ENCODE measurements around the gene HEMK1. TPM values are rescaled to one million over a fixed set of nuclear protein-coding genes. Genes with fewer than 3 reads are reported as not detected.

The HEMK1 gene, protein sequence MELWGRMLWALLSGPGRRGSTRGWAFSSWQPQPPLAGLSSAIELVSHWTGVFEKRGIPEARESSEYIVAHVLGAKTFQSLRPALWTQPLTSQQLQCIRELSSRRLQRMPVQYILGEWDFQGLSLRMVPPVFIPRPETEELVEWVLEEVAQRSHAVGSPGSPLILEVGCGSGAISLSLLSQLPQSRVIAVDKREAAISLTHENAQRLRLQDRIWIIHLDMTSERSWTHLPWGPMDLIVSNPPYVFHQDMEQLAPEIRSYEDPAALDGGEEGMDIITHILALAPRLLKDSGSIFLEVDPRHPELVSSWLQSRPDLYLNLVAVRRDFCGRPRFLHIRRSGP
- 10 to 100 TPM in 1 of 3 donors, 1 to 10 TPM in 2; 6.1 to 10.7 (median 9.2) TPM for total RNA-seq

DNA sequence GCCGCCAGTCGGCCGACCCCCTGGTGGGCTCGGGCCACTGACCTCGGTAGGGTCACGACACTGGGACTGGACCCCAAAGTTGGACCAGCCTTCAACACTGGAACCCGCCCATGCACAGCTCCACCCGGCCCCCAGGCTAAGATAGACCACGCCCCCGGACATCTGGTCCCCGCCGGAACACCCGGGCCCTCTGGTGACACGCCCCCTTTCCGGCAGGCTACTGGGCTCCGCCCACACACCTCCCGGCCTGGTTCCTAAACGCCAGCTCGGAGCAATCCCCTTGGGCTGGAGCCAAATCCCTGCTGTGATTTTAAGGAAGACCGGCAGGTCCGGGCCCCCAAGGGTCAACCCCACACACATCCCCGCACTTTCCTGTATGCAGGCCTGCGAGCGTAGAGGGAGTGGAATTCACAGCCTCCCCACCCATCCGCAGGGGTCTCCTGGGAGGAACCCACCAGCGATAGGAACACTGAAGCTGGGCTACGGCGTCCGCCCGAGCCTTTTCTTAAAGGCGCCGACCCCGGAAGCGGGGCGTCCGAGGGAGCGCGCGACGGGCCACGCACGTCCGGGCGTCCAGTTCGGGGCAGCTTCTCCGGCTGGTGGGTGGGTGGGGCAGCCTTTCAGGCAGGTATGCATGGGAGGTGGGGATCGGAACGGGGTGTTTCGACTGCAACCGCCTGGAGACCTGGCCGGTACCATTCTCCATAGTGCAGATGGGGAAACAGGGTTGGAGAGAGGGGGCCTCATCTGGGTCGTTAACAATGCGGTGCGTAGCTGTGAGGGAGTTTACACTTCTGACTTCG lies at the start of gene HEMK1:
HEMK1 (plus strand) TSS at position 576 of the 803 bp plus-strand sequence. CDS start 1,583 bp downstream, outside the sequence.
- H3K4me1 ChIP-seq = no peaks in the 10 kb centered on the region
- intact Hi-C loops (cut with DNase I; ENCODE audit: low total_unique reads) = no loop called here

DNA sequence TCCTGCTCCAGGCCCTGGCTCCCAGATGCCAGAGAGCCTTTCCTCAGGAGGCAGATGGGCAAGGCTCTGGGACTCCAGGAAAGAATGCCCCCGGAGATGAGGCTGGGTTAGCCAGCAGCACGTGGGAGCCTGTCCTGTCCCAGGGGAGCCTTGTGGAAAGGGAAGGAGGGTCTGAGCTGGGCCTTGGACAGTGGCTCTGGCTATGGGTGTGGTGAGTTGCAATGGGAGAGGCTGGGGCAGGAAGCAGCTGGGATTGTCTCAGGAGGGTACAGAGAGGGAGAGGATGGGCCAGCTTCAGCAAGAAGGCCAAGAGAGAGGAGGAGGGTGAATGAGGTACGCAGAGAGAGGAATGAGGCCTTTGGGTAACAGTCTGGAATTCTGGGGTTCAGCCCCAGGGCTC lies 48.5 kb upstream of the HEMK1 start:
- H3K9me3 ChIP-seq = no peaks in the 10 kb centered on the region
- intact Hi-C loops (cut with DNase I; ENCODE audit: low total_unique reads) = loop anchor here (10.0 kb wide), 1 partner anchor 86 kb away; no protein-coding TSS in a partner anchor
- no peaks in the 10 kb centered on the region for H3K36me3 ChIP-seq
- TF ChIP-seq, protein P1, sequence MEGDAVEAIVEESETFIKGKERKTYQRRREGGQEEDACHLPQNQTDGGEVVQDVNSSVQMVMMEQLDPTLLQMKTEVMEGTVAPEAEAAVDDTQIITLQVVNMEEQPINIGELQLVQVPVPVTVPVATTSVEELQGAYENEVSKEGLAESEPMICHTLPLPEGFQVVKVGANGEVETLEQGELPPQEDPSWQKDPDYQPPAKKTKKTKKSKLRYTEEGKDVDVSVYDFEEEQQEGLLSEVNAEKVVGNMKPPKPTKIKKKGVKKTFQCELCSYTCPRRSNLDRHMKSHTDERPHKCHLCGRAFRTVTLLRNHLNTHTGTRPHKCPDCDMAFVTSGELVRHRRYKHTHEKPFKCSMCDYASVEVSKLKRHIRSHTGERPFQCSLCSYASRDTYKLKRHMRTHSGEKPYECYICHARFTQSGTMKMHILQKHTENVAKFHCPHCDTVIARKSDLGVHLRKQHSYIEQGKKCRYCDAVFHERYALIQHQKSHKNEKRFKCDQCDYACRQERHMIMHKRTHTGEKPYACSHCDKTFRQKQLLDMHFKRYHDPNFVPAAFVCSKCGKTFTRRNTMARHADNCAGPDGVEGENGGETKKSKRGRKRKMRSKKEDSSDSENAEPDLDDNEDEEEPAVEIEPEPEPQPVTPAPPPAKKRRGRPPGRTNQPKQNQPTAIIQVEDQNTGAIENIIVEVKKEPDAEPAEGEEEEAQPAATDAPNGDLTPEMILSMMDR (IDR thresholded peaks at IDR 0.05) = no peak
- TF ChIP-seq POLR2AphosphoS5 (IDR thresholded peaks at IDR 0.05) (no peak), POLR2A (IDR thresholded peaks at IDR 0.05) (no peak)
- H3K27ac ChIP-seq = no peak overlapping the region
- no peak overlapping the region for H3K4me3 ChIP-seq
- DNase-seq (ENCODE audit: low spot score in 2 of 2) = no peak
- H3K27me3 ChIP-seq = no peaks in the 10 kb centered on the region
- peaks cover 0 to 6% of the 10 kb centered on the region in 2 donors for H3K4me1 ChIP-seq

More for the DNA sequence above, at the start of gene HEMK1:
- peak; percentile 92 to 93 (median 92) for TF ChIP-seq POLR2AphosphoS5 (IDR thresholded peaks at IDR 0.05)
- peak; percentile 60 for TF ChIP-seq POLR2A (IDR thresholded peaks at IDR 0.05)
- TF ChIP-seq, protein P1 (IDR thresholded peaks at IDR 0.05) = peak in 2 of 3 donors; percentile 7
- Histone ChIP-seq H3K9me3 (no peaks in the 10 kb centered on the region), H3K27me3 (no peaks in the 10 kb centered on the region), H3K4me3 (peak within 1 kb of the TSS; percentile 57 to 84 (median 75)), H3K36me3 (no peaks in the 10 kb centered on the region), H3K27ac (peak within 1 kb of the TSS; percentile 88)
- peak; percentile 97 to 98 for DNase-seq (ENCODE audit: low spot score in 2 of 2)

DNA sequence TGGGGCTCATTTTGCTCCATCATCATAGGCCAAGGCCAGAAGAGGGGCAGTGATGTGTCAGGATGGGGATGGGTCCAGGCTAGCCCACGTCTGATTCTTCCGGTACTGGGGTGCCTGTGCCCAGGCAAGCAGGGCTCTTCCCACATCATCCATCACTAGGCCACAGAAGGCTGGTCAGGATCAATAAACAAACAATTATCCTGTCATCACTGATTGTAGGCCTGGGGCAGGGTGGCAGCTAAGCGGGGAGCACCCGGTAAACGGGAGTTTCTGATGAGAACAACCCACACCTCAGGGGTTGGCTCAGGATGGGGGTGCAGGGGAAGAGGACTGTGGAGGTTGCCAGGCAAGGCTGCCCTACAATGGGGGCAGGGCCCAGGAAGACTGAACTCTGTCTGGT lies 47.8 kb upstream of the HEMK1 start:
- intact Hi-C loops (cut with DNase I; ENCODE audit: low total_unique reads) = loop anchor here (10.0 kb wide), 1 partner anchor 87 kb away; no protein-coding TSS in a partner anchor
- Histone ChIP-seq H3K27me3 (no peaks in the 10 kb centered on the region), H3K27ac (no peak overlapping the region), H3K4me3 (no peak overlapping the region), H3K36me3 (no peaks in the 10 kb centered on the region), H3K4me1 (no peaks in the 10 kb centered on the region), H3K9me3 (no peaks in the 10 kb centered on the region)
- TF ChIP-seq POLR2AphosphoS5 (IDR thresholded peaks at IDR 0.05) (no peak), POLR2A (IDR thresholded peaks at IDR 0.05) (no peak)
- TF ChIP-seq, protein P1 (IDR thresholded peaks at IDR 0.05) = no peak
- DNase-seq (ENCODE audit: low spot score in 2 of 2) = no peak

DNA sequence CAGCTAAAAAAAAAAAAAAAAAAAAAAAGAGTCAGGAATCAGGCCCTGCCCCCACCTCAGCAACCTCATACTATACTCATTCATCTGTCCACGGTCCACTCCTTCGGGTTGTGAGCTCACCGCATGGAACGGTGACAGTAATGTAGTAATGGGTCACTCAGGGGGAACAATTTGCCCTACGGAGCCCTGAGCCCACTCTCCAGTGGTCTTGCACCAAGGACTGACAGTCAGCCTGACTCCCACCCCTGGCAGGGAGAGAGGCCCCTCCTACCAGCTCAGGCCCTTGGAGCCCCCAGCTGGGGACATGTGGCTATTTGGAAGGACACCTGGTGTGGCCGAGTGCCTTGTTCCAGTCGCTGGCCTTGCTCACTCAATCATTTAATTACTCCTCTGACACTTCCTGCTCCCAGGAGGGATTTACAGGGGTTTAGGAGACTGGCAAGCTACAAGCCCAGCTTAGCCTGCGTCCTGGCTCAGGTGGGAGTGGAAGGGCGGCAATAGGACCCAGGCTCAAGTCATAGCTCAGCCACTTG lies 46.0 kb upstream of the HEMK1 start:
- Histone ChIP-seq H3K9me3 (no peaks in the 10 kb centered on the region), H3K4me1 (no peaks in the 10 kb centered on the region), H3K27ac (no peak overlapping the region), H3K4me3 (no peak overlapping the region), H3K36me3 (no peaks in the 10 kb centered on the region), H3K27me3 (no peaks in the 10 kb centered on the region)
- intact Hi-C loops (cut with DNase I; ENCODE audit: low total_unique reads) = loop anchor here (10.0 kb wide), 1 partner anchor 89 kb away; no protein-coding TSS in a partner anchor
- no peak for DNase-seq (ENCODE audit: low spot score in 2 of 2)
- TF ChIP-seq, protein P1 (IDR thresholded peaks at IDR 0.05) = no peak
- no peak for TF ChIP-seq POLR2AphosphoS5 (IDR thresholded peaks at IDR 0.05)
- TF ChIP-seq POLR2A (IDR thresholded peaks at IDR 0.05) = no peak

Measured in breast epithelium (tissue), 4 donors.